CD4-positive, alpha-beta T cell treated with Interleukin-15 for 1 hour (primary cell): ENCODE data around the gene SPATA18.

Experiments used
- DNase-seq: peaks from one replicate; pipeline ENCODE4 v3.0.0-alpha.2; 2020

Gene SPATA18

GRCh38 chr4:52051213-52051614 is at the start of gene SPATA18:
TSS of gene SPATA18 (plus strand) at chr4:52051304. CDS start at chr4:52051705, 401 bp downstream.
- DNase-seq: no peak

DNA sequence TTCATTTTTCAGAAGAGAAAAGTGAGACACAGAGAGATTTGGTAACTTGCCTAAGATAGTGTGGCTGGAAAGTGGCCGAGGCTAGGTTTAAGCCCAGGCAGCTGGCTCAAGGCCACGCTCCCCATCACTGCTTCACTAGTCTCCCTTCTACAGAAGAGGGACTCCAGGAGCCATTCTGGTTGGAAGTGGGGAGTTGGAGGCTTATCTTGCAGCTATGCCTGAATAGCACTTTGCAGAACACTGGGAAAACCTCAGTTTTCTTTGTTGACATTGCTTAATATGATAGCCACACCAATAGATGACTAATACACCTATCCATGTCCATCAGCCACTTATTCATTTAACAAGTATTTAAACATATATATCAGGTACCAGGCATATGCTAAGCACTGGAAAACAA is 49.5 kb upstream of the SPATA18 start:
- DNase-seq: no peak

DNA sequence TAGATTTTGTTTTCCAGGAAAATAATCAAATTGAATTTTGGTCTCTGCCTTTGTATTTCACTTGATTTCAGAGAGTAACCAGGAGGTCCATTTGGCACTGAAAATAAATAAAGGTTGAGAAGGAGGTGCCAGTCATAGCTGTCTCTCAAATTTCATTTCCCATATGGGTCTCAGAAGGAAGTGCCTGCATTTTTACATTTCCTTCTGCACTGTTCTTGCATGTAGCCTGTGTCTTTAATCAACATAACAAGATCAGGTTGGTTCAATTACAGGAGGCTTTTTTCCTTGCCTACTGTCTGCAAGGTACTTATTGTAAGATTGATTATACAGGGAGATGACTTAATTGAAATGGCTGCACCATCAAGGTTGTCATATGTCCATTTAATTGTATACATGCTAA is 46.7 kb upstream of the SPATA18 start:
- no peak for DNase-seq

DNA sequence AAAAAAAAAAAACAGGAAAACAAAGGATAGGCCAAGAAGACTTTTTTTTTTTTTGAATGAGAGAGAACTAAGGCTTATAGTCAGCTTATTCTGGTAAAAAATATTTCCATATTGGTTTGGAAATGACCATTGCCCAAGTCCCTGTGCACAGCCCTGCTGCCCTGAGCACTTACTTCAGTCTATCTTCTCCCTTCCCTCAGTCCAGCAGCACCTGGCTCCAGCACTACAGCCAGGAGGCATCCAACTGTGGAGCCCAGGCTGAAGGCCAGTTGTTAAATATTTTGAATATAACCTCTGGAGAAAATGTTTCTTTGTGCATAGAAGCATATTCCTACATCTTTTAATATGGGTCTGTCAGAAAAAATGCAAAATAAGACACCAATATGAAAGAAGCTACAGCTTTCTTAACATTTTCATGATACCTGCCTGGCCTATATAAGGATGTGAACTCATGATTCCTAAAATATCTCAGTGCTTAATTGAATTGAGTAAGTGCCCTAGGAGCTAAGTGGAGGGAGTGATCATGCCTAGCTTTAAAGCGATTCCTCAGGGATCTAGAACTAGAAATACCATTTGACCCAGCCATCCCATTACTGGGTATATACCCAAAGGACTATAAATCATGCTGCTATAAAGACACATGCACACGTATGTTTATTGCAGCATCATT is 45.4 kb upstream of the SPATA18 start:
- no peak for DNase-seq

DNA sequence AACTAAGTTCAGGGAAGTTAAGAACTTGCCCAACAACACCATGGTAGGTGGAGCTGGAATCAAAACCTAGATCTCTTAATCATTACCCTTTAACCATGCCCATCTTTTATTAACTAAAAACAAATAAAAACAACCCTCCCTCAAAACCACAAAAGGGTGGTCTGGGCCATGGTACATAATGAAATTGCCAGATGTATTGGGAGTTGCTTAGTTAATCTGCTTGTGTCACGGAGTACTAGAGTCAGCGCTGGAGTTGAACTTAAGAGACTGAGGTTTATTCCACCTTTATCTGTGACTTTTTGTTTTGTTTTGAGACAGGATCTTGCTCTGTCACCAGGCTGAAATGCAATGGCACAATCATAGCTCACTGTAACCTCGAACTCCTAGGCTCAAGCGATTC is 44.2 kb upstream of the SPATA18 start:
- no peak for DNase-seq

- DNase-seq: no peak
Measured at GRCh38 chr4:52010986-52011385, 40.1 kb upstream of the SPATA18 start.

GRCh38 chr4:52012651-52013050 is 38.5 kb upstream of the SPATA18 start:
- DNase-seq: no peak

- DNase-seq: no peak
Measured at GRCh38 chr4:52014903-52015302, 36.2 kb upstream of the SPATA18 start.

DNA sequence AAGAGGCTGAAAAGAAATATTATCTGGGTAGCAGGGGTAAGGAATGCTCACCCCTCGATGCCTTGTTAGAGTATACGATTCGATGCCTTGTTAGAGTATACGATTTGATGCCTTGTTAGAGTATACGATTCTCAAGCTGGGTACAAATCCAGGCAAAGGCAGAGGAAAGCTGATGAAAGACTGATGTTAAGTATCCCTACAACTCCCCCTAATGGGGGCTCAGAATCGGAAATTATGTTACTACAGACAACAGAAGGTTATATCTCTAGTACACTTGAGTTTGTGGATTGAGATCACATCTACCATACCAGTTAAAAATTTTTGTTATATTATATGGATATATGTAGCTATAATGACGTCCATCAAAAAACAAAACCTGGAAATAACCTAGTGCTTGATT is 35.7 kb upstream of the SPATA18 start:
- DNase-seq: no peak

DNA sequence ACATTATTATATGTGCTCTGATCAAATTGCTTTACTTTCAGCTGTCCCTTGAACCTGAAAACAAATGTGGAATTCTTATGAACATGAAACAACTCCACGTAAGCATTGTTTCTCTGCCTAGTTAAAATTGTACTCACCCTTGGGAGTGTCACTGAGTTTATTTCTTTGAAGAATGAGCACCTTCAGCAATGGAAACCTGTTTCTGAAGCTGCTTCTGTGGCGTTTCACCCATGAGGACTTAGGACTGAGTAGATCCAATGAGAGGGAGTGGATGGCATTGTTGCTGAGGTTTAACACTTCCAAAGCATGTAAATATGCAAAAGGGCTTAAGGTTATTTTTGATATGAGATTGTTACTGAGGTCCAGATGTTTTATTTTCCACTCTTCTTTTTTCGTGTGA is 34.1 kb upstream of the SPATA18 start:
- DNase-seq: no peak

DNA sequence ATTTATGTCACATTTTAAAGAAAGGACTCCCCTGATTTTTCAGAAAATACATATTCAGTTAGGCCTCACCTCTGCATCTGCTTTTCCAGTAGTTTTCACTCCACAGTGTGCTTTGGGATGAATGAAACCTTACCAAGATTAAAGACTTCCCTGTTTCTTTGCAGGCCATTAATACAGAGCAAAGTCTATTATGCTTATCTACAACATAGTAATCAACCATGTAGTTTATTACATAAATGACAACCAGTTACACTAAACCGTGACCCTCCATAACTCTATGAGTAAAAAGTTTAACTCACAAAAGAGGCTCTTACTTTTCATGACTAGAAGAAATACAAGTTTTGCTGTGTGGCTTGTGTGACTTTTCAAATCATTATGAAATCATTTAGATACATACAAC is 33.3 kb upstream of the SPATA18 start:
- no peak for DNase-seq

GRCh38 chr4:52019936-52020657 is 31.0 kb upstream of the SPATA18 start, which contains the start of gene LRRC66:
TSS of gene LRRC66 (minus strand) at chr4:52020363. CDS start at chr4:52017613, 2,750 bp downstream.
- DNase-seq: no peak

DNA sequence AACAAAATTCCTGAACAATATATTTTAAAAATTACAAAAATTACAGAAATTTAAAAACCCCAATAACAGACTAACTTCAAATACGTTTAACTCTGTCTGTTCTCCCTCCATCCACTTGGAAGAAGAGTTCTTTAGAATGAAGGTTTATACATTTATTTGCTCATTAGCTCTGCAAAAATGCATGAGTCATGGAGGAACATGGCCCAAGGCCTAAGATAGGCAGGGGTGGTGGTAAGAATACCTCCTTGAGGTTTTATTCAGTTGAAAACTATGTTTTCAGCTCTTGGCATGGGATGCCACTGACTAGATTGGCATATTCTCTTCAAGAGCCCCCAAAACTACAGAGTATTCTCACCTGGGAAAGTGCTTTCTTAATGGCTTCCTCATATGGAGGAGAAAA is 22.1 kb upstream of the SPATA18 start:
- no peak for DNase-seq

DNA sequence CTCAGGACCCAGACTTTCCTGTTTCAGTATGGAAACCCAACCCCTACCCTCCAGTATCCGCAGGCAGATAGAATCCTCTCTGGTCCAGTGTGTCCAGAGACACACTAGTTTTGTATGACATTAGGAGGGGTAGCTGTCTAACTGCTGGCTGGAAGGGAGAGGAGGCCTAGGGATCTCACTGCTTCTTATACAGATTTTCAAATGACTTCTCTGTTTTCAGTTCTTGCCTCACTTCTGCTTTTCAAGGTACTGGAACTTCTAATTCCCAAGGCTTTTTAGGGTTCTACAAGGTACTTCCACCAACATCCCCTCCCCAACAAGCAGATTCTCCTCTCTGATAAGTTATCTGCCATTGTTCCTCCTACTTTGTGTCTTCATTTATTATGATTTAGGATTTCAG is 19.1 kb upstream of the SPATA18 start:
- DNase-seq: no peak

GRCh38 chr4:52035190-52035589 is 15.9 kb upstream of the SPATA18 start:
- DNase-seq: no peak

- DNase-seq: no peak
Measured at GRCh38 chr4:52036886-52037530, 14.1 kb upstream of the SPATA18 start.

DNA sequence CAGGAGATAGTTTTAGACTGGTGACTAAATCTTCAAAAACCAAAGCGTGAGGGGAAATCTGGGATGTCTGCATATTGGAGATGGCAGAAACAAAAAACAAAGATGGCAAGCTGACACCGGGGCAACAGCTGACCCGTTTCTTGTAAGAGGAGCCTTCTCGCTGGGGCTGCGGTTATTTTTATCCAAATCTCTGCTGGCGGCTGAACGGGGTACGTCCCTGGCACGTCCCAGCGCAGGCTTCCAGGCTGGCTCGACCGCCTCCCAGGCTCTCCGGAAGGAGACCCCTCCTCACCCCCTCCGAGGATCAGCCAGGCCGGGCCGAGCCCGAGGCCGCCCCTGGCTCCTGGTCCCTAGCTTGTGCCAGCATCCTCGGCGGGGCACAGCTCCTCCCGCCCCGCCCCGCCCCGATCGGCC is 13.4 kb upstream of the SPATA18 start:
- DNase-seq: no peak

DNA sequence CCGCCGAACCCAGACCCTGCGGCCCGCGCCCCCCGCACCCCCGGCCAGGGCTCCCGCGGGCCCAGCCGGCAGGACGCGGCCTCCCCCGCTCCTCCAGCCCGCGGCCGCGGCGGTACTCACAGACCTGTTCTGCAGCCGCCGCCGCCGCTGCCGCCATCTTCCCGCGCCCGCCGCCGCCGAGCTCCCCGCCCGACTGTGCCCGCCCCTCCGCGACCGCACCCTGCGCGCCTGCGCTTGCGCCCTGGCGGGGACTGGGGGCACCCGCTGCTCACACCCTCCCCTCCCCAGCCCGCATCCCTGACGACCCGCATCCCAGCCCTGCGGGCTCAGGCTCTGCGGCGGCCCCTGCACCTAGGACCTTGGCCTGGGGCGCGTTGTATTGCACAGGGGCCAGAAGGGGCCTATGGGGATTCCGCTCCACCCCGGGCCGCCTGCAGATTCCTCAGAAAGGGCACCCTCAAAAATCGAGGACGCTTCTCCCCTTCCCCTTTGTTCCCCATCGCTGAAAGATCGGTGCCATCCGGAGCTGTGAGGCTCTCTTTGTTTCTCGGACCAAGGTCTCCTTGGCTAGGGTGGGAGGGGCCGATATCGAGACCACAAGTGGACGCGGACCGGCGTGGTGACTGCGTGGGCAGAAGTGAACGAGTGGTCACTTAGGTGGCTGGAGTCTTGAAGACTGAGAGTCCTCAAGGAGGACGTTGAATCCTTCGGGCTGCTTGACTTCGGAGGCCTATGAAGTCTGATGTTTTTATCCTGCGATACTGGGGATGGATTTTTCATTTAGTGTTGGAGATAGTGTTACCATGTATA is 12.8 kb upstream of the SPATA18 start, which contains the start of gene SGCB:
SGCB (minus strand) TSS at position 197 of the 810 bp plus-strand sequence; CDS start at position 157, 40 bp downstream.
- peak; percentile 61 for DNase-seq

DNA sequence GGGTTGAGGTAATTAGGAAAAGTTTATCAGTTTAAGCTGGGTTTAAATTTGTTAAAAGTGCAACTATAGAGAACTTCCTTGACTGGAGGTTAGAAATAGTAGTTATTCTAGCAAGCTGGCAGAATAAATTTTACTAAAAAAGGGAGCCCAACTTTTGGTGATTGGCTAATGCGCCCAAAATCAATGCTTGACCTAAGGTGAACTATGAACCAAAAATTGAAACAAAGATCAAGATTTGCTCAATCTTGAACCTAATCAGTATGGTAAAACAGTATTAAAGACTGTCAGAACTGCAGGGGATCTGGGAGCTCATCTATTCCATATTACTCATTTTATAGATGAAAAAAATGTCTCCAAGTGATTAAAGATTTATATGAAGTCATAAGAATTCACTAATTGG is 6.1 kb upstream of the SPATA18 start:
- no peak for DNase-seq

DNA sequence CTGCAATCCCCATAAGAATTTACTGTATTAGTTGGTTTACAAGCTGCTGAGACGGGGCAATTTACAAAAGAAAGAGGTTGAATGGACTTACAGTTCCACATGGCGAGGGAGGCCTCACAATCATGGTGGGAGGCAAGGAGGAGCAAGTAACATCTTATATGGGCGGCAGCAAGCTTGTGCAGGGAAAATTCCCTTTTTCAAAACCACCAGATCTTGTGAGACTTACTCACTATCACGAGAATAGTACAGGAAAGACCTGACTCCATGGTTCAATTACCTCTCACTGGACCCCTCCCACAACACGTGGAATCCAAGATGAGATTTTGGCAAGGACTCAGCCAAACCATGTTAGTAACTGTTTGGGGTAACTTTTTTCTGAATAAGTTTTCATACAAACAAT is 1.8 kb upstream of the SPATA18 start:
- no peak for DNase-seq

DNA sequence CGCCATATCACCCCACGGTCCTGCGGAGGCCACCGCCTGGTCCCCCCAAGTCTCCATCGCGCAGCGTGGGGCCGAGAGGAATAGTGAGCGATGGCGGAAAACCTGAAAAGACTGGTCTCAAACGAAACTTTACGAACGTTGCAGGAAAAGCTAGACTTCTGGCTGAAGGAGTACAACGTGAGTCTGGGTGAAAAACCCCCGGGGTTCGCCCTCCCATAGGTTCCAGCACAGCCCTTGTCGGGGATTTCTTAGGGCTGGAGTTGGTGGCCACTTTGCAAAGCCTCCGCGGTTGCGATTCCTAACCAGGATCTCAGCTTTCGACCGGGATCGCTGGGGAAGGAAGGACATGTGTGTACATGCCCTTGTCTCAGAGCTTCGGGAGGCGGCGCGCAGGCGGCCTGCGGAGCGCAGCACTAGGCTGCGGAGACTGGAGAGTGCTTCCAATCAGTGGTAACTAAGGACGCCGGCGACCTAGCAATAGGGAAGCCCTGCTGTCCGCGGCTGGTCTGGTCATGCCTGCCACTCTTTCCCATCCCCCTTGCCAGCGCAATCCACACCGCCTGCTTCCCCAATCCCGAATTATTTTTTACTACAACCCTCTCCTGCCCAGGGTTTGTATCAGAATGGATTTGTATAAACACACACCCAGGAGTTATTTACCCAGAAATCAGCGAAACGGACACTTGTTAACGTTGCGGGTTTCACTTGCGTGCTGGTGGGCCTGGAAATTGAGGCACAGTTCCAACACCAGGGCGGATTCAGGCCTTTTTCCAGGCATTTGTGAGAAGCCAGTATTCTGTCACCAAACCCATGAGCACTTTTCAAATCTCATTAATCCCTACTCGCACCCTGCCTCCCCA is 741 bp downstream of the SPATA18 start:
- no peak for DNase-seq

DNA sequence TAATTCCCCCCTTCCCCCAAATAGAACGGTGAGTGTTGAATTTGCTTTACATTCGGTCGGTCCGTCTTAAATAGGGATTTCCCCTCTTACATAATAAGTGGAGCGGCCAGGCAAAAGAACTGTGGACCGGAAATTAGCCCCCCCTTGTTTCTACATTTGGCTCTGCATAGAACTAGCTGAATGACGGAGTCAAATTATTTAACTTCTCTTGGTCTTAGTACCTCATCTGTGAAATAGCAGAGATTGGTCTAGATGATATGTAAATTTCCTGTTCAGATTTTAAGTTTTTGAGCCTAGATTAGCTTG is 1.3 kb downstream of the SPATA18 start:
- no peak for DNase-seq
